PC-9 (cell line): Measurements from ENCODE around the gene PPM1H.

Experiments
- EZH2 ChIP-seq: fragments of 200-600 bp; sonication (generic); IDR thresholded peaks from 2 replicates; pipeline ENCODE4 v1.8.0; 2017; ENCODE audit warnings: antibody characterized with exemption, low read depth
- TF ChIP-seq, protein P1 (sequence below): fragments of 200-600 bp; sonication (generic); conservative IDR thresholded peaks from 2 replicates; pipeline ENCODE4 v1.6.1; 2017; ENCODE audit warnings: mixed run types, antibody characterized with exemption, mild to moderate bottlenecking, moderate library complexity

DNA sequence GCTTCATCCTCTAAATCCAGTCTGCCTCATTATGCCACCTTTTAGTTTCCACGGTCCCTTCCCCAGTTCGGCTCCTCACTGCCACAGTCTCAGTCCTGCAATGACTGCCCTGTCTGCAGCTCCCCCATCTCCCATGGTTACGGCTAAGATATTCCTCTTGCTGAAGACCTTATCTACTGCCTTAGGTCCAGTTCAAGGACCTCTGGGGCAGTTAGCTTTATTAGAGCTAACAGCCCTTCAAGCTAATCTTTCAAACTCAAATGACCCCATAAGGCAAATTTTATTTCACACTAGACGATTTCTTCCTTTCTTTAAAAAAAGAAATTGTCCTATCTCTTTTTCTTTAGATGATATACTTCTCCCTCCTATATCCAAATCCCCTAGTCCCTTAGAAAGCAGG lies 253.6 kb downstream of the PPM1H start:
- TF ChIP-seq, protein P1, sequence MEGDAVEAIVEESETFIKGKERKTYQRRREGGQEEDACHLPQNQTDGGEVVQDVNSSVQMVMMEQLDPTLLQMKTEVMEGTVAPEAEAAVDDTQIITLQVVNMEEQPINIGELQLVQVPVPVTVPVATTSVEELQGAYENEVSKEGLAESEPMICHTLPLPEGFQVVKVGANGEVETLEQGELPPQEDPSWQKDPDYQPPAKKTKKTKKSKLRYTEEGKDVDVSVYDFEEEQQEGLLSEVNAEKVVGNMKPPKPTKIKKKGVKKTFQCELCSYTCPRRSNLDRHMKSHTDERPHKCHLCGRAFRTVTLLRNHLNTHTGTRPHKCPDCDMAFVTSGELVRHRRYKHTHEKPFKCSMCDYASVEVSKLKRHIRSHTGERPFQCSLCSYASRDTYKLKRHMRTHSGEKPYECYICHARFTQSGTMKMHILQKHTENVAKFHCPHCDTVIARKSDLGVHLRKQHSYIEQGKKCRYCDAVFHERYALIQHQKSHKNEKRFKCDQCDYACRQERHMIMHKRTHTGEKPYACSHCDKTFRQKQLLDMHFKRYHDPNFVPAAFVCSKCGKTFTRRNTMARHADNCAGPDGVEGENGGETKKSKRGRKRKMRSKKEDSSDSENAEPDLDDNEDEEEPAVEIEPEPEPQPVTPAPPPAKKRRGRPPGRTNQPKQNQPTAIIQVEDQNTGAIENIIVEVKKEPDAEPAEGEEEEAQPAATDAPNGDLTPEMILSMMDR = no peak
- no peak for TF ChIP-seq EZH2
